K562 (cell line): ENCODE data around the gene NMRK2. TPM values are rescaled to one million over a fixed set of nuclear protein-coding genes. Genes with fewer than 3 reads are reported as not detected.

Experiments used
- ARID1B ChIP-seq: fragments of 450-650 bp; IDR thresholded peaks from 2 replicates; pipeline ENCODE4 v1.6.1; 2016; ENCODE audit warnings: antibody characterized with exemption, mild to moderate bottlenecking, inconsistent platforms
- BRD9 ChIP-seq: fragments of 450-650 bp; IDR thresholded peaks from 2 replicates; pipeline ENCODE4 v1.6.1; 2018; ENCODE audit warnings: low read depth; ENCODE audit not compliant: partially characterized antibody
- DDX20 ChIP-seq: fragments of 450-650 bp; IDR thresholded peaks from 2 replicates; pipeline ENCODE4 v1.6.1; 2016; ENCODE audit warnings: missing genetic modification characterization, low read depth, mild to moderate bottlenecking, missing compliant biosample characterization, moderate library complexity
- EGR1 ChIP-seq: fragments of 450-650 bp; conservative IDR thresholded peaks from 2 replicates; pipeline ENCODE4 v1.6.1; 2017; ENCODE audit warnings: mild to moderate bottlenecking
- ETV5 ChIP-seq: sonication (generic); formaldehyde crosslinking; IDR thresholded peaks from 2 replicates; pipeline ENCODE4 v1.4.0; 2020; ENCODE audit warnings: low read depth, mild to moderate bottlenecking, missing genetic modification reagents
- EWSR1 ChIP-seq: fragments of 450-650 bp; IDR thresholded peaks from 2 replicates; pipeline ENCODE4 v1.6.1; 2018; ENCODE audit warnings: borderline replicate concordance, mild to moderate bottlenecking, low read depth, moderate library complexity; ENCODE audit not compliant: partially characterized antibody
- FOXK1 ChIP-seq: sonication (generic); formaldehyde crosslinking; IDR thresholded peaks from 2 replicates; pipeline ENCODE4 v1.8.0; 2022; ENCODE audit warnings: missing genetic modification reagents, mild to moderate bottlenecking, borderline replicate concordance
- FOXK2 ChIP-seq, 2 experiments: fragments of 450-650 bp; IDR thresholded peaks in 1 of 2; conservative IDR thresholded peaks in 1 of 2; 2 replicates each; pipeline ENCODE4 v1.6.1; 2016; ENCODE audit warnings: low read depth in 2 of 2, mild to moderate bottlenecking in 1 of 2
- MTA1 ChIP-seq: fragments of 450-650 bp; IDR thresholded peaks from 2 replicates; pipeline ENCODE4 v1.6.1; 2017; ENCODE audit warnings: borderline replicate concordance
- PHF8 ChIP-seq: fragments of 200-600 bp; sonication (generic); IDR thresholded peaks from 2 replicates; pipeline ENCODE4 v1.6.1; 2012; ENCODE audit warnings: mixed run types, mild to moderate bottlenecking, inconsistent platforms, low read length, moderate library complexity, borderline replicate concordance
- RBM15 ChIP-seq: fragments of 200-400 bp; formaldehyde crosslinking; IDR thresholded peaks from 2 replicates; pipeline ENCODE4 v1.6.1; 2018; ENCODE audit warnings: mild to moderate bottlenecking, low read length, moderate library complexity; ENCODE audit not compliant: insufficient read depth
- SRSF3 ChIP-seq: fragments of 200-400 bp; formaldehyde crosslinking; IDR thresholded peaks from 2 replicates; pipeline ENCODE4 v1.6.1; 2016; ENCODE audit warnings: mild to moderate bottlenecking, low read length, moderate library complexity; ENCODE audit not compliant: insufficient read depth
- TBL1XR1 ChIP-seq, 2 experiments: IDR thresholded peaks; 2 replicates each; pipeline ENCODE4 v1.6.1; 2012; ENCODE audit warnings: improper control_type of control experiment in 2 of 2, low read length in 2 of 2, mild to moderate bottlenecking in 1 of 2
- TEAD4 ChIP-seq, 2 experiments: sonication (generic) in 1 of 2; formaldehyde crosslinking in 1 of 2; IDR thresholded peaks; 2 replicates each; pipeline versions ENCODE4 v1.6.1 to v1.8.0; 2012 to 2022; ENCODE audit warnings: borderline replicate concordance in 1 of 2, inconsistent platforms in 1 of 2, low read length in 1 of 2, mild to moderate bottlenecking in 1 of 2, missing genetic modification reagents in 1 of 2
- ZNF232 ChIP-seq: sonication (generic); formaldehyde crosslinking; IDR thresholded peaks from 2 replicates; pipeline ENCODE4 v1.8.0; 2022; ENCODE audit warnings: mild to moderate bottlenecking, missing genetic modification reagents
- ZNF263 ChIP-seq: sonication (generic); formaldehyde crosslinking; IDR thresholded peaks from 2 replicates; pipeline ENCODE4 v1.8.0; 2022; ENCODE audit warnings: mild to moderate bottlenecking, missing genetic modification reagents, borderline replicate concordance
- ZNF592 ChIP-seq: fragments of 450-650 bp; IDR thresholded peaks from 2 replicates; pipeline ENCODE4 v1.6.1; 2017; ENCODE audit warnings: antibody characterized with exemption, mild to moderate bottlenecking
- polyA plus RNA-seq, 8 experiments: library from polyadenylated mRNA; depleted of rRNA in 4 of 8; stranded (reverse) in 5 of 8; unstranded in 3 of 8; fragments of >200 nt; fragmentation: Nextera tagmentation in 2 of 8; fragmentation: Illumina TruSeq in 1 of 8; extraction: Ambion mirVana in 2 of 8; extraction: Trizol in 1 of 8; gene quantifications; 2 replicates each; pipeline versions ENCODE4 v1.2.1 to v1.2.3, GENCODE V29; 2011 to 2014; ENCODE audit warnings: inconsistent platforms in 1 of 8, missing spikeins in 1 of 8
- total RNA-seq, 7 experiments: library from RNA; depleted of rRNA in 6 of 7; stranded (reverse); fragments of >200 nt in 6 of 7; fragmentation: Illumina TruSeq in 2 of 7; extraction: Trizol in 2 of 7; gene quantifications; 2 replicates each; pipeline versions ENCODE4 v1.2.1 to v1.2.3, GENCODE V29; 2011 to 2021; ENCODE audit warnings: low replicate concordance in 1 of 7
- TF ChIP-seq, protein P1 (sequence below): sonication (generic); formaldehyde crosslinking; IDR thresholded peaks from 2 replicates; pipeline ENCODE4 v1.8.0; 2022; ENCODE audit warnings: mild to moderate bottlenecking, missing genetic modification reagents
- TF ChIP-seq, protein P2 (sequence below): sonication (generic); formaldehyde crosslinking; IDR thresholded peaks from 2 replicates; pipeline ENCODE4 v1.8.0; 2022; ENCODE audit warnings: mild to moderate bottlenecking, missing genetic modification reagents, borderline replicate concordance

NMRK2 gene
- total and polyA plus RNA-seq, 9 of the 15 experiments (the other 6 are each of a cell fraction or from before 2014, with no cell fraction given): not detected

- TF ChIP-seq ZNF232 (CRISPR knock-in tag) (no peak), FOXK2 (conservative IDR thresholded peaks at IDR 0.05 in 1 of 2, IDR thresholded peaks at IDR 0.05 in 1 of 2; ENCODE audit: low read depth in 2 of 2) (no peak), TEAD4 (IDR thresholded peaks at IDR 0.05; ENCODE audit: low read length) (peak; percentile 85), TEAD4 (CRISPR knock-in tag; IDR thresholded peaks at IDR 0.05; ENCODE audit: borderline replicate concordance) (no peak), ZNF592 (peak; percentile 91), EGR1 (peak; percentile 38), MTA1 (no peak), ARID1B (peak; percentile 90), DDX20 (no peak), FOXK1 (CRISPR knock-in tag) (0 out of 2 replicates have a peak, but pooled peaks have one; percentile 55), BRD9 (no peak), ETV5 (CRISPR knock-in tag) (0 out of 2 replicates have a peak, but pooled peaks have one; percentile 29), RBM15 (no peak), ZNF263 (CRISPR knock-in tag) (peak; percentile 98), EWSR1 (no peak), TBL1XR1 (IDR thresholded peaks at IDR 0.05; ENCODE audit: low read length in 2 of 2) (peak in 1 of 2 experiments; percentile 42; a peak in 1 of 4 replicates), SRSF3 (no peak), PHF8 (peak; percentile 41; the same call in 1 of the 2 replicates)
- TF ChIP-seq, protein P1, sequence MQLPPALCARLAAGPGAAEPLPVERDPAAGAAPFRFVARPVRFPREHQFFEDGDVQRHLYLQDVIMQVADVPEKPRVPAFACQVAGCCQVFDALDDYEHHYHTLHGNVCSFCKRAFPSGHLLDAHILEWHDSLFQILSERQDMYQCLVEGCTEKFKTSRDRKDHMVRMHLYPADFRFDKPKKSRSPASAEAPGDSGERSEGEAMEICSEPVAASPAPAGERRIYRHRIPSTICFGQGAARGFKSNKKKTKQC: 0 out of 2 replicates have a peak, but pooled peaks have one; percentile 50
- TF ChIP-seq, protein P2, sequence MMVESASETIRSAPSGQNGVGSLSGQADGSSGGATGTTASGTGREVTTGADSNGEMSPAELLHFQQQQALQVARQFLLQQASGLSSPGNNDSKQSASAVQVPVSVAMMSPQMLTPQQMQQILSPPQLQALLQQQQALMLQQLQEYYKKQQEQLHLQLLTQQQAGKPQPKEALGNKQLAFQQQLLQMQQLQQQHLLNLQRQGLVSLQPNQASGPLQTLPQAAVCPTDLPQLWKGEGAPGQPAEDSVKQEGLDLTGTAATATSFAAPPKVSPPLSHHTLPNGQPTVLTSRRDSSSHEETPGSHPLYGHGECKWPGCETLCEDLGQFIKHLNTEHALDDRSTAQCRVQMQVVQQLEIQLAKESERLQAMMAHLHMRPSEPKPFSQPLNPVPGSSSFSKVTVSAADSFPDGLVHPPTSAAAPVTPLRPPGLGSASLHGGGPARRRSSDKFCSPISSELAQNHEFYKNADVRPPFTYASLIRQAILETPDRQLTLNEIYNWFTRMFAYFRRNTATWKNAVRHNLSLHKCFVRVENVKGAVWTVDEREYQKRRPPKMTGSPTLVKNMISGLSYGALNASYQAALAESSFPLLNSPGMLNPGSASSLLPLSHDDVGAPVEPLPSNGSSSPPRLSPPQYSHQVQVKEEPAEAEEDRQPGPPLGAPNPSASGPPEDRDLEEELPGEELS (CRISPR knock-in tag): 0 out of 2 replicates have a peak, but pooled peaks have one; percentile 22
Observed at GRCh38 chr19:3950871-3951861, 18.3 kb downstream of the NMRK2 start (continued).
